Heart left ventricle (tissue), 13 donors: ENCODE measurements around the gene RGL3.

Source experiments
- CTCF ChIP-seq, 12 donors: fragments of 200-600 bp; sonication (generic) in 4 of 12; IDR thresholded peaks; one replicate each; pipeline versions ENCODE4 v1.5.0 to v1.8.0; 2018 to 2022; ENCODE audit warnings: antibody characterized with exemption in 12 of 12, mild to moderate bottlenecking in 5 of 12
- POLR2A ChIP-seq, 2 donors: fragments of 450-650 bp; IDR thresholded peaks; one replicate each; pipeline ENCODE4 v1.6.1; 2017; ENCODE audit warnings: antibody characterized with exemption in 2 of 2, mild to moderate bottlenecking in 2 of 2, moderate library complexity in 2 of 2
- donor health status: ischemic (EF 13 %, LVEDD 7.1; RV severe dilation, severe dysfunction).
- donor health status: DM: no; HTN: yes; CAD: no.
- donor health status: DM: no; HTN: no; CAD: no.
- donor health status: ischemic (EF 25% LVEDD 6.9; RV normal size, moderate dysfunction).
- donor health status: ischemic (EF 25% LVEDD 5.7; RV mildly dilated, moderate dysfunction).
- donor health status: ischemic (EF 35%, LVEDD 5.7; RV mildly dilated, moderate dysfunction).
- donor health status: nonischemic (EF 11% LVEDD 7.7; RV severe dilation, severe dysfunction).
- donor health status: DM: yes; HTN: yes; CAD: no.
- donor health status: PGD.
- donor health status: ischemic (EF 29% LVEDD 5.4; RV normal size, mild dysfunction).
- donor health status: nonischemic (EF 23%, LVEDD 6.1; RV moderate dilation, normal function).

GRCh38 chr19:11404588-11405222 is 14.4 kb downstream of the RGL3 start:
- no peak for TF ChIP-seq CTCF (IDR thresholded peaks at IDR 0.05)
- no peak for TF ChIP-seq POLR2A (IDR thresholded peaks at IDR 0.05)
